ENCODE data around the gene PDK1. TPM values are rescaled to one million over a fixed set of nuclear protein-coding genes. Genes with fewer than 3 reads are reported as not detected.
A peak's percentile ranks its signal among the peaks of the same experiment; 100 is the strongest.

PDK1 gene
- total and polyA plus RNA-seq, 2 experiments from 2014 or later = 25.6 to 42.0 TPM

GRCh38 chr2:172635548-172635947 is 79.7 kb downstream of the PDK1 start:
- H3K4me1 Mint-ChIP-seq = peaks cover 4% of the 10 kb centered on the region
- no peak overlapping the region for H3K4me3 Mint-ChIP-seq
- peaks cover 2% of the 10 kb centered on the region for H3K27me3 Mint-ChIP-seq (ENCODE audit: insufficient read depth, low read depth, poor library complexity)
- no peaks in the 10 kb centered on the region; the same call in 1 of the 2 replicates for H3K4me1 ChIP-seq (ENCODE audit: insufficient read depth)
- peaks cover 4% of the 10 kb centered on the region; the same call in 1 of the 2 replicates for H3K9me2 ChIP-seq (ENCODE audit: insufficient read depth)
- H3F3A ChIP-seq (replicated peaks; ENCODE audit: low read depth) = no peaks in the 10 kb centered on the region
- no peak overlapping the region for H2AFZ ChIP-seq
- ATAC-seq = peak; percentile 56
- H4K20me1 ChIP-seq (replicated peaks; ENCODE audit: insufficient read depth) = no peaks in the 10 kb centered on the region
- no peak overlapping the region for H3K27ac ChIP-seq (ENCODE audit: low read depth)
- no peak overlapping the region for H3K4me2 ChIP-seq
- H3K27me3 ChIP-seq (ENCODE audit: insufficient read depth) = no peaks in the 10 kb centered on the region
- no peak overlapping the region for H3K27ac Mint-ChIP-seq
- TF ChIP-seq, protein P1, sequence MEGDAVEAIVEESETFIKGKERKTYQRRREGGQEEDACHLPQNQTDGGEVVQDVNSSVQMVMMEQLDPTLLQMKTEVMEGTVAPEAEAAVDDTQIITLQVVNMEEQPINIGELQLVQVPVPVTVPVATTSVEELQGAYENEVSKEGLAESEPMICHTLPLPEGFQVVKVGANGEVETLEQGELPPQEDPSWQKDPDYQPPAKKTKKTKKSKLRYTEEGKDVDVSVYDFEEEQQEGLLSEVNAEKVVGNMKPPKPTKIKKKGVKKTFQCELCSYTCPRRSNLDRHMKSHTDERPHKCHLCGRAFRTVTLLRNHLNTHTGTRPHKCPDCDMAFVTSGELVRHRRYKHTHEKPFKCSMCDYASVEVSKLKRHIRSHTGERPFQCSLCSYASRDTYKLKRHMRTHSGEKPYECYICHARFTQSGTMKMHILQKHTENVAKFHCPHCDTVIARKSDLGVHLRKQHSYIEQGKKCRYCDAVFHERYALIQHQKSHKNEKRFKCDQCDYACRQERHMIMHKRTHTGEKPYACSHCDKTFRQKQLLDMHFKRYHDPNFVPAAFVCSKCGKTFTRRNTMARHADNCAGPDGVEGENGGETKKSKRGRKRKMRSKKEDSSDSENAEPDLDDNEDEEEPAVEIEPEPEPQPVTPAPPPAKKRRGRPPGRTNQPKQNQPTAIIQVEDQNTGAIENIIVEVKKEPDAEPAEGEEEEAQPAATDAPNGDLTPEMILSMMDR (conservative IDR thresholded peaks at IDR 0.05; ENCODE audit: low read depth in 2 of 2) = no peak
- no peak for TF ChIP-seq ZNF331 (CRISPR knock-in tag; IDR thresholded peaks at IDR 0.05; ENCODE audit: low read depth)
- TF ChIP-seq ZNF114 (CRISPR knock-in tag; IDR thresholded peaks at IDR 0.05) = no peak
- no peak for TF ChIP-seq STAT1 (IDR thresholded peaks at IDR 0.05; ENCODE audit: unreplicated experiment)
- no peak for TF ChIP-seq REST (IDR thresholded peaks at IDR 0.05; ENCODE audit: unreplicated experiment)
- no peak for TF ChIP-seq EZH2 (IDR thresholded peaks at IDR 0.05; ENCODE audit: low read depth, unreplicated experiment)
- H3K4me3 ChIP-seq = no peak overlapping the region
- no peaks in the 10 kb centered on the region; the same call in 2 of the 3 replicates for H3K9me3 Mint-ChIP-seq
- DNase-seq (ENCODE audit: low spot score) = peak; percentile 6
- H3K36me3 Mint-ChIP-seq (ENCODE audit: low read depth) = no peaks in the 10 kb centered on the region
- H3K36me3 ChIP-seq (ENCODE audit: insufficient read depth) = no peaks in the 10 kb centered on the region
- no peaks in the 10 kb centered on the region for H3K79me2 ChIP-seq (replicated peaks; ENCODE audit: insufficient read depth)

- Mint-ChIP-seq H3K36me3 (ENCODE audit: low read depth) (no peaks in the 10 kb centered on the region; the same call in 2 of the 3 replicates), H3K4me3 (no peak overlapping the region), H3K4me1 (peaks cover 4% of the 10 kb centered on the region), H3K27ac (no peak overlapping the region), H3K27me3 (ENCODE audit: insufficient read depth, low read depth, poor library complexity) (peaks cover 2% of the 10 kb centered on the region), H3K9me3 (no peaks in the 10 kb centered on the region; the same call in 2 of the 3 replicates)
- Histone ChIP-seq H4K20me1 (replicated peaks; ENCODE audit: insufficient read depth) (no peaks in the 10 kb centered on the region), H3K9me2 (ENCODE audit: insufficient read depth) (no peaks in the 10 kb centered on the region), H3K27me3 (ENCODE audit: insufficient read depth) (no peaks in the 10 kb centered on the region), H3K4me2 (no peak overlapping the region), H3K36me3 (ENCODE audit: insufficient read depth) (no peaks in the 10 kb centered on the region), H3K27ac (ENCODE audit: low read depth) (no peak overlapping the region), H3F3A (replicated peaks; ENCODE audit: low read depth) (no peaks in the 10 kb centered on the region), H3K4me3 (no peak overlapping the region), H2AFZ (no peak overlapping the region), H3K79me2 (replicated peaks; ENCODE audit: insufficient read depth) (no peaks in the 10 kb centered on the region), H3K4me1 (ENCODE audit: insufficient read depth) (no peaks in the 10 kb centered on the region; the same call in 1 of the 2 replicates)
- ATAC-seq (no peak), DNase-seq (ENCODE audit: low spot score) (no peak)
- no peak for TF ChIP-seq POLR2AphosphoS5 (IDR thresholded peaks at IDR 0.05; ENCODE audit: low read depth)
- no peak for TF ChIP-seq REST (IDR thresholded peaks at IDR 0.05; ENCODE audit: unreplicated experiment)
- TF ChIP-seq, protein P1 (conservative IDR thresholded peaks at IDR 0.05; ENCODE audit: low read depth in 2 of 2) = no peak
- TF ChIP-seq STAT1 (IDR thresholded peaks at IDR 0.05; ENCODE audit: unreplicated experiment) = no peak
- TF ChIP-seq ZNF331 (CRISPR knock-in tag; IDR thresholded peaks at IDR 0.05; ENCODE audit: low read depth) = no peak
Measured at GRCh38 chr2:172639256-172639655, 83.4 kb downstream of the PDK1 start.
